Measurements from ENCODE around the gene MPRIP.

MPRIP gene

DNA sequence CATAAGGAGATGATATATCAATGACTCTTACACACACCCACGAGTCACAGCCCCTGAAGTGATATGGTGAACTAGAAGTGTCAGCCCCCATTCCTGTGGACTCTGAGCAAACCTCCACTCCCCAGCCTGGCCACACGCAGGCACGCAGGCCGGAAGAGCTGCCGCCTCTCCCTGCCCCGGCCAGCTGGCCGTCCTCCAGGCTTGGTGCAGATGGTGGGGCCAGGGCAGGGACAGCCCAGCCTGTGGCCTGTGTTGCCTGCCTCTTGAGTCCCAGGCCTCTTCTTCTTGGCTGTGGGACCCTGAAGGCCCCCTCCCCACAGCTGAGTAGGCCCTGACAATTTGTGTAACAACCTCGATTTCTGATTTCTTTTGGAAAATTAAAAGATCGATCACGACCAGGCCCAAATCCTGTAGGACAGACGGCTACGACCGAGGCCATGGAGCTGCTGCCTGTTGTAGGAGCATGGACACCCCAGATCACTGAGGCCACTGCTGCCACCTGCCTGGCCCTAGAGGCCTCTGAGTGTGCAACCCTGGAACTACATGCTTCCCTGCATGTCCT is 10.0 kb upstream of the MPRIP start:
- DNase-seq = no peak
- H3K27ac Mint-ChIP-seq = peak overlapping the region; percentile 29
- H3K4me1 Mint-ChIP-seq = peaks cover 50% of the 10 kb centered on the region
- TF ChIP-seq, protein P1, sequence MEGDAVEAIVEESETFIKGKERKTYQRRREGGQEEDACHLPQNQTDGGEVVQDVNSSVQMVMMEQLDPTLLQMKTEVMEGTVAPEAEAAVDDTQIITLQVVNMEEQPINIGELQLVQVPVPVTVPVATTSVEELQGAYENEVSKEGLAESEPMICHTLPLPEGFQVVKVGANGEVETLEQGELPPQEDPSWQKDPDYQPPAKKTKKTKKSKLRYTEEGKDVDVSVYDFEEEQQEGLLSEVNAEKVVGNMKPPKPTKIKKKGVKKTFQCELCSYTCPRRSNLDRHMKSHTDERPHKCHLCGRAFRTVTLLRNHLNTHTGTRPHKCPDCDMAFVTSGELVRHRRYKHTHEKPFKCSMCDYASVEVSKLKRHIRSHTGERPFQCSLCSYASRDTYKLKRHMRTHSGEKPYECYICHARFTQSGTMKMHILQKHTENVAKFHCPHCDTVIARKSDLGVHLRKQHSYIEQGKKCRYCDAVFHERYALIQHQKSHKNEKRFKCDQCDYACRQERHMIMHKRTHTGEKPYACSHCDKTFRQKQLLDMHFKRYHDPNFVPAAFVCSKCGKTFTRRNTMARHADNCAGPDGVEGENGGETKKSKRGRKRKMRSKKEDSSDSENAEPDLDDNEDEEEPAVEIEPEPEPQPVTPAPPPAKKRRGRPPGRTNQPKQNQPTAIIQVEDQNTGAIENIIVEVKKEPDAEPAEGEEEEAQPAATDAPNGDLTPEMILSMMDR (IDR thresholded peaks at IDR 0.05) = no peak
- no peaks in the 10 kb centered on the region for H3K9me3 Mint-ChIP-seq
- no peaks in the 10 kb centered on the region for H3K36me3 Mint-ChIP-seq (ENCODE audit: low read depth)
- no peak overlapping the region for H3K4me3 Mint-ChIP-seq
- peaks cover 3% of the 10 kb centered on the region for H3K27me3 Mint-ChIP-seq (ENCODE audit: low read depth, poor library complexity)

DNA sequence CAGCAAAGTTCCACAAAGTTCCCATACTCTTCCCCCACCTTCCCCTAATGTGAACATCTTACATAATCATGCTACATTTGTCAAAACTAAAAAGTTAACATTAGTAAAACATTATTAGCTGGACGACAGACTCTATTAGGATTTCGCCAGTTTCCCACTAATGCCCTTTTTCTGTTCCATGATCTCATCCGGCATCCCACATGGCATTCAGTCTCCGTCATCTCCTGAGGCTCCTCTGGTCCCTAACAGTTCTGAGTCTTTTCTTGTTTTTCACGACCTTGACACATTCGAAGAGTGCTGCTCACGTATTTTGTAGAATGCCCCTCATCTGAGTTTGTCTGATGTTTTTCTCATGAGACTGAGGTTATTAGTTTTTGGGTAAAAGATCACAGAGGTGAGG is 8.8 kb upstream of the MPRIP start:
- no peaks in the 10 kb centered on the region for H3K36me3 Mint-ChIP-seq (ENCODE audit: low read depth)
- TF ChIP-seq, protein P1 (IDR thresholded peaks at IDR 0.05) = no peak
- H3K4me3 Mint-ChIP-seq = no peak overlapping the region
- H3K27me3 Mint-ChIP-seq (ENCODE audit: low read depth, poor library complexity) = peaks cover 3% of the 10 kb centered on the region
- no peaks in the 10 kb centered on the region for H3K9me3 Mint-ChIP-seq
- H3K4me1 Mint-ChIP-seq = peaks cover 51% of the 10 kb centered on the region
- H3K27ac Mint-ChIP-seq = no peak overlapping the region
- DNase-seq = no peak

DNA sequence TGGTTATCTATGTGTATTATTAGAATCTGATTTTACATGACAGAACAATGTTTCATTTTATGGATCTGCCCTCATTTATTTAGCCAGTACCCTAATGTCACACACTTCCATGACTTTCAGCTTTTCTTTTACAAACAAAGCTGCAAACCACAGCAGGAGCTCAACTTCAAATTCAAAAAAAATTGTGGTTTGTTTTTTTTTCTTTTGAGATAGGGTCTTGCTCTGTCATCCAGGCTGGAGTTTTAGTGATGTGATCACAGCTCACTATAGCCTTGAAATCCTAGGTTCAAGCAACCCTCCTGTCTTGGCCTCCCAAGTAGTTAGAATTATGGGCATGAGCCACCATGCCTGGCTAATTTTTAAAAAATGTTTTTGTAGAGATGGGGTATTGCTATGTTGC is 8.2 kb upstream of the MPRIP start:
- no peak for DNase-seq
- H3K9me3 Mint-ChIP-seq = no peaks in the 10 kb centered on the region
- H3K36me3 Mint-ChIP-seq (ENCODE audit: low read depth) = no peaks in the 10 kb centered on the region
- no peak overlapping the region for H3K27ac Mint-ChIP-seq
- peaks cover 49% of the 10 kb centered on the region for H3K4me1 Mint-ChIP-seq
- TF ChIP-seq, protein P1 (IDR thresholded peaks at IDR 0.05) = no peak
- no peak overlapping the region for H3K4me3 Mint-ChIP-seq
- peaks cover 3% of the 10 kb centered on the region for H3K27me3 Mint-ChIP-seq (ENCODE audit: low read depth, poor library complexity)

DNA sequence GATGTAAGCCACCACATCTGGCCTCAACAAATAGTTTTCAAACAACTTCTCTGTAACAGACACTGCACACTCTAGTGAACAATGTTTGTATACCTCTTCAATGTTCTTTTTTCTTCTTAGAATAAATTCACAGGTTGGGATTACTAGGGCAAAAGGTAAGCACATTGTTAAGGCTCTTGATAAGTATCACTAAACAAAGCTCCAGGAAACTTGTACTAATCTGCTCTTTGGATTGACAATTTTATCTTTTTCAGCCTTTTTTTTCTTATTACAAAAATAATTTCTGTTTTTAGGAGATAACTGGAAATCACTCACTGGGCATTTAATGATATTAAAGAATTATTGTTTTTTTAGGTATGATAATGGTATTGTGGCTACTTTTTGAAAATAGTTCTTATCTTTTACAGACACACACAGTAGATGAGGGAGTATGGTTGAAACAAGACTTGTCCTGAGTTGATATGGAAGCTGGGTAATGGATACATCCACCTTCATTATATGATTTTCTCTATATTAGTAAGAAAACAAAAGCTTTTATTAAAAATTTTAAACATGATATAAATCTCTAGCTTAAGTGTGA is 7.7 kb upstream of the MPRIP start:
- peaks cover 3% of the 10 kb centered on the region for H3K27me3 Mint-ChIP-seq (ENCODE audit: low read depth, poor library complexity)
- TF ChIP-seq, protein P1 (IDR thresholded peaks at IDR 0.05) = no peak

DNA sequence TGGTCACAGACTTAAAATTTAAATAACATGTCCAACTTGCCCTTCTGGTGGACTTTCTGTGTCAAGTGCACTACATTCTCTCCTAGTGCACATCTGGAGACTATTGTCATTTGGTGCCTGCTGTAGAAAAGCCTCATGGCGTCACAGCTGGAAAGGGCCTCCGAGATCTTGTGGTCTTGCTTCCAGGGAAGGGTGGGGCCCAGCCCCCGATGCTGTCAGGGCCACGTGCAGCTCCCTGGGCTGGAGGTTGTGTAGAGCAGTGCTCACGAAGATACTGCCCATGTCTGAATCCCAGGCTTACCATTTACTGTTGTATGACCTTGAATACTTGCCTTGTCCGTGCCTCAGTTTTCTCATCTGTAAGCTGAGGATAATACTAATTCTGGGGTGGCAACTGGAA is 6.8 kb upstream of the MPRIP start:
- DNase-seq = no peak
- peaks cover 3% of the 10 kb centered on the region for H3K27me3 Mint-ChIP-seq (ENCODE audit: low read depth, poor library complexity)
- TF ChIP-seq, protein P1 (IDR thresholded peaks at IDR 0.05) = no peak
- H3K9me3 Mint-ChIP-seq = no peaks in the 10 kb centered on the region
- no peaks in the 10 kb centered on the region for H3K36me3 Mint-ChIP-seq (ENCODE audit: low read depth)
- no peak overlapping the region for H3K4me3 Mint-ChIP-seq
- no peak overlapping the region for H3K27ac Mint-ChIP-seq
- peaks cover 47% of the 10 kb centered on the region for H3K4me1 Mint-ChIP-seq

More for the DNA sequence above, 7.7 kb upstream of the MPRIP start:
- DNase-seq = no peak
- Mint-ChIP-seq H3K4me1 (peaks cover 48% of the 10 kb centered on the region), H3K27ac (no peak overlapping the region), H3K4me3 (no peak overlapping the region), H3K9me3 (no peaks in the 10 kb centered on the region), H3K36me3 (ENCODE audit: low read depth) (no peaks in the 10 kb centered on the region)

DNA sequence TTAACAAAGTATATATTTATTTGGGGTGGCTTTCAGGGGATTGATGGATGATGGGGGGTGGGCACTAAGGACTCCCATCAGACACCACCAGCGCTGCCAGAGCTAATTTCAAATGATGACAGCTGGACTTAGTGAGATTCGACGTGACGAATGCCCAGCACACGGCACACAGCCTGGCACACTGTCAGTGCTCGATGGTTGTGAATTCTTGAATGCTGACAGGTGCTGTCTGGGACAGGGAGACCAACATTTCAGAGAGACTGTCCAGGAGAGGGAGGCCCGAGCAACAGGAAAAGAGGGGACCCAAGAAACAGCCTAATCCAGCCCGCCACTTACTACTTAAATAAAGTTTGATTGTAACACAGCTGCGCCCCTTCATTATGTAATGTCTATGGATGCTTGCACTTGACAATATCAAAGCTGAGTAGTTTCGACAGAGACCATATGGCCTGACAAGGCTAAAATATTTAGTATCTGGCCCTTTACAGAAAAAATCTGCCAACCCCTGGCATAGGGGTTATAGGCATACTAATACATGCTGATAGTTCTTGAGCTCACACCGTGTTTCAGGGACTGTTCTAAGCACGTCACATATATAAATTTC is 6.2 kb upstream of the MPRIP start:
- Mint-ChIP-seq H3K9me3 (no peaks in the 10 kb centered on the region), H3K27me3 (ENCODE audit: low read depth, poor library complexity) (peaks cover 3% of the 10 kb centered on the region), H3K4me1 (peaks cover 44% of the 10 kb centered on the region), H3K27ac (no peak overlapping the region), H3K4me3 (no peak overlapping the region), H3K36me3 (ENCODE audit: low read depth) (no peaks in the 10 kb centered on the region)
- DNase-seq = no peak
- TF ChIP-seq, protein P1 (IDR thresholded peaks at IDR 0.05) = no peak
